ENCODE data around the gene KIF16B. TPM values are rescaled to one million over a fixed set of nuclear protein-coding genes. Genes with fewer than 3 reads are reported as not detected.

The KIF16B gene
- total RNA-seq, 2 experiments from 2014 or later = 7.5 to 8.7 TPM

DNA sequence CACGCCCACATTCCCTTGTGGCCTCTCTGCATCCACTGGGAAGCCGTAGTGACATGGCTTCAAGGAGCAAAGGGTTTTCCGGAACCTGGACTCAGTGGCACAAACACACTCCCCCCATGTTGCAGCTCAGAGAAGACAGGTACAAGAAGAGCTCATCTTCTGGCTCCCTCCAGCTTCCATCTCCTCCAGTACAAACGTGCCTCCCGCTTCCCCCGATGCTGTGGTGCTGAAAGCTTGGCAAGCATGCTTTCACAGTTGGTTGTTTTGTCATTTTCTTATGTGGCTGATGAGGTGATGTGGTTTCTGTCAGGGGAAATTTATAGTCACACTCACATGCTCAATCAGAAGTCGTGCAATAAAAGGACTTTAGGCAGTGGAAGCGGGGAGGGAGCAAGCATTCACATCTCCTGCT lies 258.5 kb downstream of the KIF16B start:
- no peak for DNase-seq
- Mint-ChIP-seq H3K9me3 (ENCODE audit: low read depth) (no peaks in the 10 kb centered on the region), H3K36me3 (ENCODE audit: low read depth) (peaks cover 45% of the 10 kb centered on the region), H3K27ac (no peak overlapping the region), H3K27me3 (no peaks in the 10 kb centered on the region), H3K4me1 (no peaks in the 10 kb centered on the region), H3K4me3 (no peak overlapping the region)
- ChIA-PET POLR2A (no interaction called here), CTCF (no interaction called here)
- no peak for ATAC-seq
- intact Hi-C loops (cut with DNase I, micrococcal nuclease) = no loop called here

DNA sequence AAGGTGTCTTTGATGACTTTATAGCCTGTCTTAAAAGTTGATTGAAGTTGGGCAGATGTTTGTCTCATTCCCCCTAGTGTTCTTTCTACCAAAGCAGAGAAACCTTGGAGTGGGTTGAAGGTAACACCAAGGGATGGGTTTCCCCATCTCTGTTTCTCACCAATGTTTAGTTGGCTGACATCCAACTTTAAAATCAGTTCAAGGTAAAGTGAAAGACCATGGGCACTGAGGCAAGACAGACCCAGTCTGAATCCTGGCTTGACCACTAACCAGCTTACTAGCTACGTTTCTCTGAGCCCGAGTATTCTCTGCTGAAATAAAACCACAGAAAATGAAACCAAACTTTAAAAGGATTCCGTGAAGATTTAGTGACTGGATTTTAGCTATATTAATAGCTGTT lies 258.9 kb downstream of the KIF16B start:
- Mint-ChIP-seq H3K27ac (no peak overlapping the region), H3K27me3 (no peaks in the 10 kb centered on the region), H3K4me1 (no peaks in the 10 kb centered on the region), H3K9me3 (ENCODE audit: low read depth) (no peaks in the 10 kb centered on the region), H3K36me3 (ENCODE audit: low read depth) (peaks cover 46% of the 10 kb centered on the region), H3K4me3 (no peak overlapping the region)
- ChIA-PET POLR2A (no interaction called here), CTCF (no interaction called here)
- no peak for ATAC-seq
- intact Hi-C loops (cut with DNase I, micrococcal nuclease) = no loop called here
- no peak for DNase-seq

DNA sequence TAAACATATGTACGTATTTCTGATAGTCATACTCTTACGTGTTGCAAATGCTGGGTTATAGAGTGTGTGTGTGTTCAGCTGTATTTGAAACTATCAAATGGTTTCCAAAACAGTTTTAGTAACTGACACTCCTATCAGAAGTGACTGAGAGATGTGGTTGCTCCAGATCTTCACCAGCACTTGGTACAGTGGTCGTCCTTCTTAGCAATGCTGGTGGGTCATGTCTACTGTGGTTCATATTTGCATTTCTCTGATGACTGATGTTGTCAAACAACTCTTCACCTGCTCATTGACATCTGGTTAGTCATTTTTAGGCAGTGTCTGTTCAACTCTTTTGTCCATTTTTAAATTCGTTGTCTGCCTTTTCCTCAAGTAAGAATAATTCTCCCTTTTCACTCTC lies 259.3 kb downstream of the KIF16B start:
- H3K4me1 Mint-ChIP-seq = no peaks in the 10 kb centered on the region
- no peaks in the 10 kb centered on the region for H3K9me3 Mint-ChIP-seq (ENCODE audit: low read depth)
- intact Hi-C loops (cut with DNase I, micrococcal nuclease) = no loop called here
- H3K27ac Mint-ChIP-seq = no peak overlapping the region
- H3K4me3 Mint-ChIP-seq = no peak overlapping the region
- ATAC-seq (no peak), DNase-seq (no peak)
- ChIA-PET CTCF (no interaction called here), POLR2A (no interaction called here)
- H3K27me3 Mint-ChIP-seq = no peaks in the 10 kb centered on the region
- H3K36me3 Mint-ChIP-seq (ENCODE audit: low read depth) = peaks cover 48% of the 10 kb centered on the region

DNA sequence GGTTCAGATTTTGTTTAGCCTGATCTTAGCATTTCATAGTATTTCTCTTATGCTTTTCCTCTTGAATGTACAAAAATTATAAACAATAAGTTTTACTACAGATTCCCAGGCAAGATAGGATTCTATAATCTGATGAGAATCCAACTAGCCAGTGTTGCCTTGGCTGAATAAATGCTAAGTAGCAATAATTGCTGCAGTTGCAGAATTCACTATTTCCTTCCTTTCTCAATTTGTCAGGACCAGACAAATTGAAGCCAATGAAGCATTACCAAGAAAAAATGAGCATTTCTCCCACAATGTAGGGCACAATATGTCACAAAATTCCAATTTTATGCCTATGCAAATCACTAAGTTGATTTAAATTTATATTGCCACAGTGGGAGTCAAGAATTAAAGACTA lies 260.2 kb downstream of the KIF16B start:
- POLR2A ChIA-PET = no interaction called here
- Mint-ChIP-seq H3K4me1 (no peaks in the 10 kb centered on the region), H3K27me3 (no peaks in the 10 kb centered on the region), H3K4me3 (no peak overlapping the region), H3K9me3 (ENCODE audit: low read depth) (no peaks in the 10 kb centered on the region), H3K27ac (no peak overlapping the region), H3K36me3 (ENCODE audit: low read depth) (peaks cover 44% of the 10 kb centered on the region)
- no peak for DNase-seq
- intact Hi-C loops (cut with DNase I, micrococcal nuclease) = no loop called here
- CTCF ChIA-PET = no interaction called here
- ATAC-seq = no peak

DNA sequence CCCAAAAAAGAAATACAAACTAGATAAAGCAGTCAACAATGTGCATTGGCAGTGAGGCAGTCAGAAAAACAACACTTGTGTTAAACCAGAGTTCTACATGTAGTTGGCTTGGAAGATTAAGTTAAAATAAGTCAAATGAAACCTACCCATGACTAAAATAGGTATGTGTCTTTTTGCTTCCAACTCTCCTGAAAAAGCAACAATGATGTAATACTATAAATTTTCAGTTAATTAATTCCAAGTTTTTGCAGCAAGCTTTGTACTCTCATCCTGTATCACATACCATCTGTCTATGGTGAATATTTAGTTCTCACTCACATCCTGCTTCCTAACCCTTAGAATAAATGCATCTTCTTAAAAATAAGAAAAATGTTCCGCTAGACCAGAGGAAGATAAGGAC lies 261.5 kb downstream of the KIF16B start:
- Mint-ChIP-seq H3K4me1 (no peaks in the 10 kb centered on the region), H3K4me3 (no peak overlapping the region), H3K27me3 (no peaks in the 10 kb centered on the region), H3K9me3 (ENCODE audit: low read depth) (no peaks in the 10 kb centered on the region), H3K36me3 (ENCODE audit: low read depth) (peaks cover 40% of the 10 kb centered on the region), H3K27ac (no peak overlapping the region)
- ChIA-PET POLR2A (no interaction called here), CTCF (no interaction called here)
- no peak for DNase-seq
- ATAC-seq = no peak
- intact Hi-C loops (cut with DNase I, micrococcal nuclease) = no loop called here

DNA sequence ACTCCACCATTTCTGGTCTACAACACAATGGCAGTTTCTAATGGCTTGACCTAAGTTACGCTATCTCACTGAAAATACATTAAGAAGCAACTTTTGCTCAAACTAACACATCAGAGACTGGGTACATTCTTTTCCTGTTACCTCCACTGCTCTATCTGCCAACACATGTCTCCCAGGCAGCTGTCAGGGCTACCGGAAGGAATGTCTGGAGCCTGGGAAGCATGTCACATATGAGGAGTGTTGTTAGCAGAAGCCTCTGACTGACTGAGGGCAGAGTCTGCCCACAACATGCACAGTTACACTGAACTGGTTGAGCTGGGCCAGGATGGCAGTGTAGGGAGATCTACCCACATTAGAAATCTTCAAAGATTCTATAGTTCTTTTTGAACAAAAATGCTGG lies 264.5 kb downstream of the KIF16B start:
- ChIA-PET CTCF (no interaction called here), POLR2A (no interaction called here)
- Mint-ChIP-seq H3K36me3 (ENCODE audit: low read depth) (peaks cover 44% of the 10 kb centered on the region), H3K27ac (no peak overlapping the region), H3K9me3 (ENCODE audit: low read depth) (peaks cover 5% of the 10 kb centered on the region), H3K27me3 (no peaks in the 10 kb centered on the region), H3K4me1 (no peaks in the 10 kb centered on the region), H3K4me3 (no peak overlapping the region)
- intact Hi-C loops (cut with DNase I, micrococcal nuclease) = no loop called here
- no peak for DNase-seq
- ATAC-seq = no peak

DNA sequence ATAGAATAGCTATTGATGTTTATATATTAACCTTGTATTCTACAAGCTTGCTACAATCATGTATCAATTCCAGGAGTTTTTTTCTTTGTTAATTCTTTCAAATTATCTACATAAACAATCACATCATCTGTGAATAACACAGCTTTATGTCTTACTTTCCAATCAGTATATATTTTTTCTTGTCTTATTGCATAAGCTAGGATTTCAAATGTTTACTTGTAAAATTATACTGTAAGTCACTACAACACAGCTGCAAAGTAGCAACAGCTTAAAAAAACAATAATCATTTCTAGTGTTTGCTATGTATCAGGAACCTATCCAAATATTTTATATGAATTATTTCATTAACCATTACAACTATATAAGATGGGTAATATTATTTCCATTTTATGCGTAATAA lies 270.4 kb downstream of the KIF16B start:
- Mint-ChIP-seq H3K4me1 (no peaks in the 10 kb centered on the region), H3K27ac (no peak overlapping the region), H3K27me3 (no peaks in the 10 kb centered on the region), H3K4me3 (no peak overlapping the region), H3K9me3 (ENCODE audit: low read depth) (peaks cover 18% of the 10 kb centered on the region), H3K36me3 (ENCODE audit: low read depth) (peaks cover 50% of the 10 kb centered on the region)
- ATAC-seq = no peak
- intact Hi-C loops (cut with DNase I, micrococcal nuclease) = no loop called here
- ChIA-PET CTCF (interaction anchor here (0.6 kb wide), 1 partner anchor 87 kb away, joined by 4 read pairs; no protein-coding TSS in a partner anchor), POLR2A (no interaction called here)
- no peak for DNase-seq

DNA sequence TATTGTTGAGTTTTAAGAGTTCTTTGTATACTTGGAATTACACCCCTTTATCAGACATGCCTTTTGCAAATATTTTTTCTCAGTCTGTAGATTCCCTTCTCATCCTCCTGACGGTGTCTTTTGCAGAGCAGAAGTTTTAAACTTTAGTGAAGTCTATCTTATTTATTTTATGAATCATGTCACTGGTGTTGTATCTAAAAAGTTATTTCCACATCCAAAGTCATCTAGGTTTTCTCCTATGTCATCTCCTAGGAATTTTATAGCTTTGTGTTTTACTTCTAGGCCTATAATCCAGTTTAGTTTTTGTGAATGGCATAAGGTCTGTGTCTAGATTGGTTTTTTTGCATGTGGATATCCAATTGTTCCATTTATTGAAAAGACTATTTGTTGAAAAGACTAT lies 271.3 kb downstream of the KIF16B start:
- no peak for DNase-seq
- ChIA-PET CTCF (no interaction called here), POLR2A (no interaction called here)
- Mint-ChIP-seq H3K4me1 (no peaks in the 10 kb centered on the region), H3K27me3 (no peaks in the 10 kb centered on the region), H3K4me3 (no peak overlapping the region), H3K27ac (no peak overlapping the region), H3K36me3 (ENCODE audit: low read depth) (peaks cover 53% of the 10 kb centered on the region), H3K9me3 (ENCODE audit: low read depth) (peaks cover 18% of the 10 kb centered on the region)
- ATAC-seq = no peak
- intact Hi-C loops (cut with DNase I, micrococcal nuclease) = no loop called here

DNA sequence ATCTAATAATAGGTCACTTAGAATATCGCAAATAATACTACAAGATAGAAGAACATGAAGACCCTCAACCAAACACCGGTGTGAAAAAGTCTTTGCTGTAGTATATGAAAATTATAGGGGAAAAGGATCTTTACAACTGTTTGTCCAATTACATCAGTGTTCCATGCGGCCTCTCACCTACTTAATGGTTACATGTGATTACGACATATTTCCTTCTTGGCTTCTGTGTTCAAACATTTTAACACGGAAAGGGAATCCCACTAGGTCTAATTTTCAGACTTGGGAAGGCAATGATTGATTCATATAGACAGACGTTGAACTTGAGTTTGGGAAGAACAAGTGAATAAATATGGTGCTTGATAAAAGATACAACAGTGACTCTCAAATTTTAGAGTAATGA lies 273.4 kb downstream of the KIF16B start:
- ChIA-PET CTCF (no interaction called here), POLR2A (no interaction called here)
- Mint-ChIP-seq H3K36me3 (ENCODE audit: low read depth) (peaks cover 40% of the 10 kb centered on the region), H3K27me3 (no peaks in the 10 kb centered on the region), H3K27ac (no peak overlapping the region), H3K4me3 (no peak overlapping the region), H3K4me1 (no peaks in the 10 kb centered on the region), H3K9me3 (ENCODE audit: low read depth) (peaks cover 13% of the 10 kb centered on the region)
- intact Hi-C loops (cut with DNase I, micrococcal nuclease) = no loop called here
- DNase-seq (no peak), ATAC-seq (no peak)

DNA sequence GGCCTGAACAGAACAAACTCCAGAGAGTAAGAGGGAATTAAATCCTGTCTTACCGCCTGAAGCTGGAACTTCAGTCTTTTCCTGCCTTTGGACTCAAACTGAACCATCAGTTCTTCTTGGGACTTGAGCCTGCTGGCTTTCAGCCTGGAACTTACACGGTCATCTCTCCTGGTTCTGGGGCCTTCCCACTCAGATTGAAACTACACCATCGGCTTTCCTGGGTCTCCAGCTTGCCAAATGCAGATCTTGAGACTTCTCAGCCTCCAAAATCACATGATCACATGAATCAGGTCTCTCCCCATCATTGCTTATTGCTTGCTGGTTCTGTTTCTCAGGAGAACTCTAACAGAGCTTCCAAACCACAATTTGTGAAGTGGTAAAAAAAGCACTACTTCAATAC lies 276.3 kb downstream of the KIF16B start:
- peaks cover 1% of the 10 kb centered on the region for H3K9me3 Mint-ChIP-seq (ENCODE audit: low read depth)
- DNase-seq (no peak), ATAC-seq (no peak)
- H3K27ac Mint-ChIP-seq = no peak overlapping the region
- H3K36me3 Mint-ChIP-seq (ENCODE audit: low read depth) = peaks cover 25% of the 10 kb centered on the region
- ChIA-PET POLR2A (no interaction called here), CTCF (interaction anchor here (1.0 kb wide), 1 partner anchor 25 kb away, joined by 3 read pairs; no protein-coding TSS in a partner anchor)
- no peak overlapping the region for H3K4me3 Mint-ChIP-seq
- no peaks in the 10 kb centered on the region for H3K4me1 Mint-ChIP-seq
- intact Hi-C loops (cut with DNase I, micrococcal nuclease) = no loop called here
- no peaks in the 10 kb centered on the region for H3K27me3 Mint-ChIP-seq

DNA sequence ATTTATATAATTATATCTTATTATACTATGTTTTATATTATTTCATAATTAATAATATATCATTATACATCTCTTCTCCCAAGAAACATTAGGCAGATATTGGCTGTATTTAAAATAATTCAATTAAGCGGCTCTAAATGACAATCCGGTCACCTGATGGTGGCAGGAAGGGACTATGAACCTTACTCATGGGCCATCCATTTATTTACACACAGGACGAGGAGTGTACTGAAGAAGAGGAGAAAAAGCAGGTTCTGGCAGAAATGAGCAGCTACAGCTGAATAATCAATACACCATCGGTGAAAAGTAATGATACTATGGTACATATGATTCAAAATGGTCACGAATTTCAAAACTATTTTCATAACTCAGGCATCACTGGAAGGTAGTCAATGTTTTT lies 277.7 kb downstream of the KIF16B start:
- H3K4me3 Mint-ChIP-seq = no peak overlapping the region
- H3K36me3 Mint-ChIP-seq (ENCODE audit: low read depth) = peaks cover 23% of the 10 kb centered on the region
- ChIA-PET CTCF (no interaction called here), POLR2A (interaction anchor here (0.5 kb wide), 1 partner anchor 142 kb away, joined by 4 read pairs; no protein-coding TSS in a partner anchor)
- ATAC-seq = no peak
- H3K4me1 Mint-ChIP-seq = no peaks in the 10 kb centered on the region
- H3K27me3 Mint-ChIP-seq = no peaks in the 10 kb centered on the region
- no peak for DNase-seq
- no peaks in the 10 kb centered on the region for H3K9me3 Mint-ChIP-seq (ENCODE audit: low read depth)
- intact Hi-C loops (cut with DNase I, micrococcal nuclease) = no loop called here
- H3K27ac Mint-ChIP-seq = no peak overlapping the region

DNA sequence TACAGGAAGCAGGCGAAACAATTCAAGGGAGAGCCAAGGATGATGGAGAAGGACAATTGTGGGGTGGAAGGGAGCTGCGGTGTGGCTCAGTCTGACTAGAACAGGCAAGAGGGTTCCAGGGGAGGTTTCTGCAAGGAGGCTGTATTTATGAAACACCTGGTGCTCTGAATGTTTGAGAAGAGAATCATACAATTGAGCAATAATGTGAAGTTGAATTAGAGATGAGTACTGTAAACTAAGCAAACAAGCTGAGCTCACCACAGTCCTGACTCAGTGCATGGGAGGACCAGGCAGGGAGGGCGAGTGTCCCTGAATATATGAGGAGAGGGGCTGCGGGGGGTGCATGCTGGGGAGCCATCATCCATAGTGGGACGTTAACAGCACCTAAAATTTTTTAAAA lies 279.7 kb downstream of the KIF16B start:
- intact Hi-C loops (cut with DNase I, micrococcal nuclease) = no loop called here
- Mint-ChIP-seq H3K27ac (no peak overlapping the region), H3K36me3 (ENCODE audit: low read depth) (peaks cover 24% of the 10 kb centered on the region), H3K9me3 (ENCODE audit: low read depth) (no peaks in the 10 kb centered on the region), H3K4me3 (no peak overlapping the region), H3K4me1 (no peaks in the 10 kb centered on the region), H3K27me3 (no peaks in the 10 kb centered on the region)
- no peak for ATAC-seq
- no peak for DNase-seq
- CTCF ChIA-PET = no interaction called here
- POLR2A ChIA-PET = no interaction called here

DNA sequence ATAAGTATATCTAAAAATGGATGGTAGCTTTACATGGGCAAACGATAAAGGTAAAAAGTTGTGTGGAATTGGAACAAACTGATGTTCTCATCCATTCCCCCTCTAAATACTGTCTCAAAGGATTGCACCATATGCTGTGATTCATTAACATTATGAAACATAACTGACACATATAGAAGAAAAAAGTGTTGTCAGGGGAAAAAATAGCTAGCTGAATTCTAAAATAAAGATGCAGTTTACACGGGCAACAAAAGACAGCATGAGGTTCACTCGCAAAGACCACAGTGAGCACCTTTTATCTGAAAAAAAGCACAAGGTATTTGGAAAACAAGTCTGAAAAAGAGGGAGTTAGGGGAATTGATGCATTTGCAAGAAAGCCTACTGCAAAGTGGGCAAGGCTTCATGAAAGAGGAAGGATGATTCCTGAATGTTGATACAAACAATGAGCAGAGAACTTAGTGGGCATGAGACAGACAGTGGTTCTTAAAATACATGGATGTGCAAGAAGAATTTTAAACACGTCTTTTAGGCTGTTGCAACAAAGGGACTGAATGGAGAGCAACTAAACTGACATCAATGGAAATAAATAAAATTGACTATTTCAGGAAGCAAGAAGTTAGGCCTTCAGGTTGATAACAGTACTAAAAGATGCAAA lies 280.9 kb downstream of the KIF16B start:
- DNase-seq (no peak), ATAC-seq (no peak)
- Mint-ChIP-seq H3K4me3 (no peak overlapping the region), H3K27me3 (no peaks in the 10 kb centered on the region), H3K4me1 (no peaks in the 10 kb centered on the region), H3K9me3 (ENCODE audit: low read depth) (no peaks in the 10 kb centered on the region), H3K27ac (no peak overlapping the region), H3K36me3 (ENCODE audit: low read depth) (peaks cover 19% of the 10 kb centered on the region)
- CTCF ChIA-PET = no interaction called here
- POLR2A ChIA-PET = no interaction called here
- intact Hi-C loops (cut with DNase I, micrococcal nuclease) = no loop called here

All from activated CD4-positive, alpha-beta T cell treated with anti-CD3 and anti-CD28 coated beads for 36 hours (primary cell).